GM18502 (cell line): Measurements from ENCODE around the gene KRTAP10-12.

ENCODE experiments used
- ATAC-seq: cut with Tn5 transposase; IDR thresholded peaks from one replicate; pipeline ENCODE4 v1.9.1; 2021; ENCODE audit warnings: mild to moderate bottlenecking; ENCODE audit not compliant: unreplicated experiment, poor library complexity

Gene KRTAP10-12

GRCh38 chr21:44710294-44710665, 13.3 kb downstream of the KRTAP10-12 start:
- no peak for ATAC-seq

DNA sequence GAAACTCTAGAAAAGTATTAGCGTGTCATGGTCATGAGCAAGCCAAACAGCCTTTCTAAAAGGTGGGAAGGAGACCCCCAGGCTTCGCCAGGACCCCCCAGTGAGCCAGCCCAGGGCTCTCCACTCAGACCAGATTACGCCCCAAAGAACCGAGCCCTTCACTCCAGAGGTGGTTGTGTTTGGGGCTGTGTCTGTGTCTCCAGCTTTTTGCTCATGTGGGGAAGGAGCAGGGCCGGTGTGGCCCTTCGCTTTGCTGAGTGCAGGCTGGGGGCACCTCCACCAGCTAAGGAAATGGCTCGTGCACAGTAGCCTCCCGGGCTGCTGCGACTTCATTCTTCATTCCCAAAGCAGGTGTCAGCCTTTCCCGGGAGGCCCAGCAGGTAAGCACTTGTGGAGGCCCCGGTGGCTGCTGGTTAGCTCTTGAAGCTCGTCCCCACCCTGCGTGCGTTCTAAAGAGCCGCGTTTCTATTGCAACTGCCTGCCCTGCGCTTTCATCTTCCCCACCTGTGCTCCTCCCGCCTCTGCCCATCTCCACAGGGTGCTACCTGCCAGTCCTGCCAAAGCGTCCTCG, 13.9 kb downstream of the KRTAP10-12 start:
- ATAC-seq, result no peak

DNA sequence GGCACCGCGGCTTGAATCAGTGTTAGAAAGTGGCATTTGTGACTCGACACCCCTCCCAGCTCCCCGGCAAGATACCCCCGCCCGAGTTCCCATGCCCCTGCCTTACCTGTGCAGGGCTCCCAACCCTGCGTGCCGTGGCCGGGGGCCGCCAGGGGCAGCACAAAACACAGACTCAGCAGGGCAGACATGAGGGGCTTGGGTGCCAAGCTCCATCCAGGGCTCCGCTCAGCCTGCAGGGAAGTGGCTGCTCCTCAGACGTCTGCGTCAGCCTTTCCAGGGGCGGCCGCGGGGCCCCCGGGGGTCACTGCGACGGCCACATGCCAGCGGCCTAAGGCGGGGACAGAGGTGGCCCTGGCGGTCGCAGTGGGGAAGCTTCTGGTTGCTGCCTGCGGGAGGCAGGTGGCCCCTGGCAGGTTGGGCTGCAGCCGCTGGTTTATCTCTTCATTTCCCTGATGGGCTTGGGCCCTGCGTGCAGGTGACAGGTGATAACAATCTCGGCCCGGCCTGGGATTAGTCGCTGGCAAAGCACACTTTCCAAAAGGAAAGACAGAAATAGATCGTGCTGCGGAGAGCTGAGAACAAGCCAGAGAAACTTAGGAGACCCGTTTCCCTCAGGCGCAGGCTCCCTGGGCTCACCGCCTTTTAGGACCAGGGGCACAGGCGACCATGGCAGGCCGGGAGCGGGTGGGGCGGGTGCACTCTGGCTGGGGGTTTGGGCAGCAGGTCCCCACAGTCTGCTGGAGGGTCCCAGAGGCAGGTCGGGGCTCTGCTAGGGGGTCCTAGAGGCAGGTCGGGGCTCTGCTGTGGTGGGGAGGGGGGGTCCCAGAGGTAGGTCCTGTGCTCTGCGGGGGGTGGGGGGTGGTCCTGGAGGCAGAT, 14.6 kb downstream of the KRTAP10-12 start, which contains the start of gene TSPEAR:
TSS of gene TSPEAR (minus strand) at position 246 of the 876 bp plus-strand sequence. CDS start at position 188, 58 bp downstream.
- ATAC-seq, result no peak

DNA sequence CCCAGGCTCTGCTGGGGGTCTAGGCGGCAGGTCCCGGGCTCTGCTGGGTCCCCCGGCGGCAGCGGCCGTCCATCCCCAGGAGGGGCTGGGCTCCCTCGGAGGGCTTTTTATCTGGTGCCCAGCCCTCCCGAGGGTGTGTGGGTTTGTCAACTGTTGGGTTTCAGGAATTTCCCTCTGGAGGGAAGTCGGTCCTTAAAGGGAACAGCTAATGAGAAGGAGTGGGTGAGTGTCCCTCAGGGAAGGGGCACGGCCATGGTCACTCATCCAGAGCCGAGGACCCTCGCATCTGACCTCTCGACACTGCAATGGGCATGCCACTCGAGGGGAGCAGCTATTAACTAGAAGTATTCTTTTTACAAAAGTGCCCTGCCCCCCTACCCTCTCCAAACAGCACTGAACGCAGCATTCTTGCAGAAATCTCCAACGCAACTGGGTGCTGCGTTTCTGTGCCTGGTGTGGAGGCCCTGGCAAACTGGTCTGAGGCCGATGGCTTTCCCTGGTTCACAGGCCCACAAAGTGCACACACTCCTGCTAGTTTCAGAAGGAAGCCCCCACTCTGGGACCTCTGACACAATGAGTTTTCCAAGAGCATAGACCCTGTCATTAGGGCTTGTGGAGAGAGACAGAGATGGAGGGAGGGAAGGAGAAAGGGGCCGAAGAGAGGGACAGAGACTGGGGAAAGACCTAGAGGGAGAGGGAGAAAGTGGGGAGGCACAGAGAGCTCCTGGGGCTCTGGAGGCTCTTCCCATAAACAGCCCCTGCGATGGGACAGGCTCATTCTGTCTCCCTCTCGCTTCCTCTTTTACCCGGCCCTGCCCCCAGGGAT, 15.4 kb downstream of the KRTAP10-12 start:
- no peak for ATAC-seq

DNA sequence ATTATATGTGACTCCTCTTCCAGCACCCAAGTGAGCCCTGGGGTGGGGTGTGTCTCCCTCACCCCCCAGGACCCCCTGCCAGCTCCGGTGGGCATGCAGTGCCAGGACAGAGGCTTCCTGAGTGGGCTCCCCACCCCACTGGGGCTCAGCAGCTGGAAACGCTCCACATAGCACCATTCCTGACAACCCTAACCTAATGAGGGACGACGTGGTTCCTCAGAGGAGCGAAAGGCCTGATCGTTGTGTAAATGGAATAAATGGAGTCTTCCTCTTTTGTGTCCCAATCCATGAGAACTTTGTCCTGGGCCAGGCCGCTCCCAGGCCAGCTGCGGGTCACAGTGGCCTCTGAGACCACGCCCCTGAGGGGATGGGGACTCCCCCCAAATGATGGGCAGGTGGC, 16.2 kb downstream of the KRTAP10-12 start:
- no peak for ATAC-seq

- ATAC-seq, result no peak
These were observed 16.9 kb downstream of the KRTAP10-12 start for GRCh38 chr21:44713846-44714245.

- no peak for ATAC-seq
These were observed 17.9 kb downstream of the KRTAP10-12 start for GRCh38 chr21:44714905-44715304.

DNA sequence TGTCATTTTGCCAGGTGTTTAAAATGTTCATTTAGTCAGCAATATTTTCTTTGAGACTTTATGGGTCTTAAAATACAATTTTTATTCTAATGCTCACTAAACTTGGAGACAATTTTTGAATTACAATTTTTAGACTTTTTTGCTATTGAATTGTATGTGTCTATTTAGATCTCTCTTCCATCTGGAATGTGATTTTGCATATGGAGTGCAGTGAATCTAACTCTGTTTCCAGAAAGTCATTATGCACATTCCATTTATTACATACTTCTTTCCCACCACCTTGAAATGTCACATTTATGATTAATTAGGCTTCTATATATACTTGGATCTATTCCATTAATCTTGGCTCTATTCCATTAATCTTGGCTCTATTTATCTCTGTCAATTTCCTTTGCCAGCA, 20.0 kb downstream of the KRTAP10-12 start:
- ATAC-seq, result no peak

GRCh38 chr21:44718093-44718492, 21.1 kb downstream of the KRTAP10-12 start:
- no peak for ATAC-seq

GRCh38 chr21:44718571-44718970, 21.6 kb downstream of the KRTAP10-12 start:
- no peak for ATAC-seq

GRCh38 chr21:44720170-44720569, 23.2 kb downstream of the KRTAP10-12 start:
- ATAC-seq, result no peak

DNA sequence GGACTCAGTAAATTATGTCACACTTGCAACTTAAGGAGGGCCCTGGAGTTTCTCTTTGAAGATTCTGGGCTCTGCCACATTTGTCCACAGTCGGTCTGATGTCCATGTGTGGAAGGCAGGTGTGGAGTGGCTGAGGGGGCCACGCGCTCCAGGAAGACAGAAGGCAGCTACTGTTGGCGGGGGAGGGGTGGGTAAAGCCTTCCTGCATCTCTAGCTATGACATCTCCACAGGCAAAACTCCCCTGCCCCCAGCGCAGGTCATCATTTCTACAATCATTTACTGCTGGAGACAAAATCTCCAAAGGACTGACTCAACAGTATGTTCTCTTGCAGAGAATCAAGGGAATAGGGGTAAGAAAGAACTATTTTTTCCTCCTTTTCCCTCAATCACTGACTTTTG, 25.8 kb downstream of the KRTAP10-12 start:
- ATAC-seq, result no peak

DNA sequence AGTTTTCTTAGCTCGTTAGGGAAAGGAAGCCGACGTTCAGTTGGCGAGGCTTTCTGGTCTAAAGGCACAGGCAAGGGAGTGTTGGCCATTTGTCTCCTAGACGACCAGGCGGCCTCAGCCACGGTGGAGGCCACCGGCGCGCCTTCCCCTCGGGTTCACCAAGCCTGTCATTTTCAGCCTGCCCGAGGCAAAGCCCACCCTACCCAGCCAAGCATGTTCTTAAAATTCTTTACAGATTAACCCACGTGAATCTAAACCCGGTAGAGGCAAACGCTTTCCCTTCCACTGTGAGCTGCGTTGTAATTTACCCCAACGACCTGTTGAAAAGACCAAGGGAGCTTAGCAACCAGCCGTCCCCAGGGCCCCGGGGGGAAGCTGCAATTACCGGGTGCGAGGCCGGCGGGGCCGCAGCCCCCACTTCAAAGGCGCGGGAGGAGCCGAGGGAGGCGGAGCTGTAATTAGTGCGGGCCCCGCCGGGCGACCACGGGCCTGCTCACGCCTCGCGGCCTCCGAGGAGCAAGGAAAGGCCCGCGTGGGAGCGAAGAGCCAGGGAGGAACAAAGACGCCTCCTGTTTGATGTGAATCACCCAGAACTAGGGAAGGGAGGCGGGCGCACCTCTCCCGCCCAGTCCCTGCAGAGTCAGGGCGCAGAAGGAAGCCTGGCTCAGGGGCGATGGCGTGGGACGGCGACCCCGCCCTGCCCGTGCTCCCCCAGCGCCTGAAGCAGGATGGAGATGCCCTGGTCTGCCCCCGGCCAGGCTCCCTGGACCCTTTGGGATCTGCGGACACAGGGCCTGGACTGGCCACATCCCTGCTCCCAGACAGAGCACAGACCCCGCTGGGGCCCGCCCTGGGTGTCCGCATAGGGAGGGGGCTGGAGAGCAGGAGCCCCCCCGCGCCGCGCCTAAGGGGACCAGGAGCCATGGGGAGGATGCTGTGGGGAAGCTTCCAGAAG, 26.5 kb downstream of the KRTAP10-12 start:
- ATAC-seq, result no peak

DNA sequence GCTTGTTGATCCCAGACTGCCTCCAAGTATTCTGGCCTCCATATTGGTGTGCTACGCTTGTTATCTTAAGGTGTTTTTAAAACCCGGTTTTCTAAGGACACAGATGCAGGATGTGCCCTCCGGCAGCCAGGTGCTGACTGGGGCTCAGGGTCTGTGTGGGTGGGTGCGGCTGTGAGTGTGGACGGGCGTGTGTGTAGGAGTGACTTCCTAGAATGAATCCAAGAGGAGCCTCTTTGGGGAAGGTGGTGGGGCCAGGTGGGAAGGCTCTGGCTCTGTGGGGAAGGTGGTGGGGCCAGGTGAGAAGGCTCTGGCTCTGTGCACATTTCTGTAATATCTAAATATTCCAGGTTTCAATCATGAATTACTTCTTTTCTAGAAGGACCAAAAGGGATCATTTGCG, 27.2 kb downstream of the KRTAP10-12 start:
- ATAC-seq, result no peak

DNA sequence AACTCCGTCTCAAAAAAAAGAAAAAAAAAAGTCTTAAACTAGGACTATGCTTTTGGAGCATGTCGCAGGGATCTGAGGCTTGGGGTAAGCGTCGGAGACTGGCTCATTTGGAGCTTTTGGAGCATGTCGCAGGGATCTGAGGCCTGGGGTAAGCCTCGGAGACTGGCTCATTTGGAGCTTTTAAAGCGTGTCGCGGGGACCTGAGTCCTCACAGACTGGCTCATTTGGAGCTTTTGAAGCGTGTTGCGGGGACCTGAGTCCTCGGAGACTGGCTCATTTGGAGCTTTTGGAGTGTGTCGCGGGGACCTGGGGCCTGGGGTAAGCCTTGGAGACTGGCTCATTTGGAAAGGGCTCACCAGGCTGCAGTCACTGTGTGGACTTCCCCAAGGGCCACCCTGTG, 28.0 kb downstream of the KRTAP10-12 start:
- no peak for ATAC-seq

- ATAC-seq, result no peak
These were observed 29.9 kb downstream of the KRTAP10-12 start for GRCh38 chr21:44726826-44727225.

- ATAC-seq, result no peak
These were observed 30.3 kb downstream of the KRTAP10-12 start for GRCh38 chr21:44727321-44727720.

GRCh38 chr21:44727757-44728156, 30.8 kb downstream of the KRTAP10-12 start:
- ATAC-seq, result no peak

DNA sequence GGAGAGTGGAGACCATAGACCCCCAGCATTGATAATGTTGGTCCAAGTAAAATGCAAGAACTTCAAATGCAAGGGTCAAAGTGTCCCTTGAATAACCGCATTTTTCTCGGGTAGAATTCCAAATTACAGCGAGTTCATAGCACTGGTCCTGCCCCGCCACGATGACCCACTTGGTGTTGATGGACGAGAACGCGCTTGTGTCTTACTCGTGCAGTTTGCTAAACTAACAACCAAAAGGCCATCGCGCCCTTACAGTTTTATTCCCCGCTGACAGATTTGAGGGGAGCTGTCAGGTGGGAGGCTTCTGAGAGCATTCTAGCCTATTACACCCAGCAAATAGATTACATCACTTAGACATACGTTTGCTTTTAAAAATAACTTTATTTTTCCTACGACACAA, 31.7 kb downstream of the KRTAP10-12 start:
- ATAC-seq, result no peak
